Panc1 (cell line): ENCODE measurements around the gene CPLX1. TPM values are rescaled to one million over a fixed set of nuclear protein-coding genes. Genes with fewer than 3 reads are reported as not detected.

ENCODE experiments used
- ATAC-seq: fragments of 200-7000 bp; cut with Tn5 transposase; 2 replicates; pipeline ENCODE4 v1.9.1; 2020; ENCODE audit warnings: mild to moderate bottlenecking, moderate library complexity
- BruUV-seq: library from RNA; stranded (reverse); fragments of 400-500 nt; replicated peaks from 2 replicates; lab custom pipeline; 2021; lab: Mats Ljungman, UMichigan
- CTCF ChIA-PET: fragments of 300-600 bp; sonication (Branson Sonifier 250); formaldehyde crosslinking; loops from one replicate; lab custom pipeline; 2022; ENCODE audit warnings: antibody characterized with exemption; lab: Charles Lee
- POLR2A ChIA-PET: fragments of 300-600 bp; sonication (Branson Sonifier 250); formaldehyde crosslinking; loops from one replicate; lab custom pipeline; 2022; ENCODE audit warnings: antibody characterized with exemption; lab: Charles Lee
- DNase-seq: peaks from one replicate; pipeline ENCODE4 v3.0.0-alpha.2; 2010; ENCODE audit warnings: low read depth, low spot score
- H3K27ac ChIP-seq: 2 replicates; pipeline ENCODE4 v1.5.1; 2011; ENCODE audit warnings: mild to moderate bottlenecking, low read length, inconsistent platforms
- H3K27me3 ChIP-seq: fragments of 200-500 bp; sonication (Bioruptor generic); 2 replicates; pipeline ENCODE4 v1.6.0; 2014; ENCODE audit warnings: low read length, inconsistent platforms; ENCODE audit not compliant: control insufficient read depth, insufficient read depth
- H3K36me3 ChIP-seq: fragments of 200-500 bp; sonication (Bioruptor generic); 2 replicates; pipeline ENCODE4 v1.5.1; 2014; ENCODE audit warnings: inconsistent platforms, mild to moderate bottlenecking, low read length, moderate library complexity; ENCODE audit not compliant: control insufficient read depth, insufficient read depth
- H3K4me1 ChIP-seq: 2 replicates; pipeline ENCODE4 v1.5.1; 2011; ENCODE audit warnings: inconsistent platforms, mild to moderate bottlenecking, low read length, moderate library complexity; ENCODE audit not compliant: control insufficient read depth, insufficient read depth
- H3K4me3 ChIP-seq, 2 experiments: 2 replicates each; pipeline ENCODE4 v1.5.1; 2011 to 2012; ENCODE audit warnings: low read depth in 2 of 2, low read length in 2 of 2, mild to moderate bottlenecking in 2 of 2, inconsistent platforms in 1 of 2, moderate library complexity in 1 of 2
- H3K9me3 ChIP-seq: fragments of 200-500 bp; sonication (Bioruptor generic); 2 replicates; pipeline ENCODE4 v1.5.1; 2014; ENCODE audit warnings: low read depth, mild to moderate bottlenecking, inconsistent platforms, low read length, moderate library complexity; ENCODE audit not compliant: control insufficient read depth, insufficient read depth
- CTCF ChIP-seq: fragments of 450-650 bp; IDR thresholded peaks from 2 replicates; pipeline ENCODE4 v1.5.1; 2017; ENCODE audit warnings: mild to moderate bottlenecking
- POLR2AphosphoS5 ChIP-seq: IDR thresholded peaks from 2 replicates; pipeline ENCODE4 v1.6.1; 2012; ENCODE audit warnings: mild to moderate bottlenecking, low read depth, low read length, moderate library complexity
- REST ChIP-seq, 2 experiments: IDR thresholded peaks; 2 replicates each; pipeline ENCODE4 v1.6.1; 2011 to 2012; ENCODE audit warnings: low read depth in 2 of 2, control low read depth in 1 of 2, low read length in 1 of 2, mild to moderate bottlenecking in 1 of 2, moderate library complexity in 1 of 2; ENCODE audit not compliant: insufficient read depth in 1 of 2
- SIN3A ChIP-seq: IDR thresholded peaks from 2 replicates; pipeline ENCODE4 v1.6.1; 2012; ENCODE audit warnings: low read depth, mild to moderate bottlenecking, low read length, moderate library complexity, borderline replicate concordance; ENCODE audit not compliant: insufficient read depth
- TCF7L2 ChIP-seq: IDR thresholded peaks from 2 replicates; pipeline ENCODE4 v1.6.1; 2011; ENCODE audit warnings: mild to moderate bottlenecking, low read depth, low read length, inconsistent platforms
- in situ Hi-C: cut with HindIII; loops from 2 replicates; pipeline ENCODE4 v1.10.0; 2016; ENCODE audit warnings: low sequenced_read_pairs, low pct_unique_long_range_greater_than_20kb
- intact Hi-C: fragments of 100-400 bp; cut with micrococcal nuclease; formaldehyde crosslinking; loops from one replicate; pipeline ENCODE4 v1.10.0; 2022; ENCODE audit not compliant: unreplicated experiment
- total RNA-seq: library from RNA; stranded (reverse); gene quantifications from one replicate; pipeline ENCODE4 v1.2.1, GENCODE V29; 2021; ENCODE audit not compliant: unreplicated experiment

Gene CPLX1
- total RNA-seq, 1 experiment from 2014 or later: 6.7 TPM

GRCh38 chr4:743463-744211 lies 82.3 kb downstream of the CPLX1 start:
- in situ Hi-C loops (no loop called here), intact Hi-C loops (no loop called here)
- Histone ChIP-seq H3K4me3 (no peak overlapping the region), H3K27ac (no peak overlapping the region; the same call in 1 of the 2 replicates), H3K36me3 (no peaks in the 10 kb centered on the region), H3K27me3 (no peaks in the 10 kb centered on the region), H3K9me3 (no peaks in the 10 kb centered on the region), H3K4me1 (peaks cover 12% of the 10 kb centered on the region)
- ATAC-seq (peak; percentile 53), DNase-seq (no peak)
- POLR2A ChIA-PET: no interaction called here
- no TSS peak for BruUV-seq
- CTCF ChIA-PET: no interaction called here
- no peak for TF ChIP-seq SIN3A
- TF ChIP-seq TCF7L2: no peak
- TF ChIP-seq REST (IDR thresholded peaks at IDR 0.05; ENCODE audit: insufficient read depth in 1 of 2, low read depth in 2 of 2, low read length in 1 of 2): no peak
- TF ChIP-seq CTCF: no peak
- TF ChIP-seq POLR2AphosphoS5: no peak

DNA sequence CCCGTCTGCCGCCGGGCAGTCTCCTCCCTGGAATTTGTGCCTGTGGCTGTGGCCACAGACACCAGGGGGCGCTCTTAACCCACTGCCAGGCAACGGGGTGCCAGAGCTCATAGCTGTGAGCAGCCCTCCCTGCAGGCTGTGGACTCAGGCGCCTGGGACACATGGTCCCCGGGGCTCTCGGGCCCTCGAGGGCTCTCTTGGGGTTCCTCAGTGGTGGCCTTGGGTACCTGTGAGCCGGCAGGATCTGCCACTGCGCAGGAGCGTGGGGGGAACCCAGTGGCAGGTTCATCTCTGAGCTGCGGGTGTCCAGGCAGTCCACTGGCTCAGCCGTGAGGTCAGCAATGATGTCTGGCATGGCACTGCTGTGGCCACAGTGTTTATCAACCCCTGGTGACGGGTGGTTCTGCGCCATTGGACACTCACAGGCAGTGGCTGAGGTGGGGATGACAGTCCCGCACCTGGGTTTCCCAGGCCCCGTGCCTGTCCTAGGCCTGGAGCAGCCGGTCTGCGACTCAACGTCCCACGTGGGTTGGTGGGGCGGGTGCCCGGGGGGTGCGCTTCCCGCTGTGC lies 83.1 kb downstream of the CPLX1 start:
- peak; percentile 93 for ATAC-seq
- DNase-seq: no peak
- TF ChIP-seq TCF7L2: no peak
- peak; percentile 94 for TF ChIP-seq CTCF
- in situ Hi-C loops: no loop called here
- intact Hi-C loops: no loop called here
- Histone ChIP-seq H3K36me3 (no peaks in the 10 kb centered on the region), H3K9me3 (no peaks in the 10 kb centered on the region), H3K4me3 (no peak overlapping the region), H3K27me3 (no peaks in the 10 kb centered on the region), H3K27ac (no peak overlapping the region), H3K4me1 (peaks cover 12% of the 10 kb centered on the region)
- no TSS peak for BruUV-seq
- ChIA-PET CTCF (no interaction called here), POLR2A (no interaction called here)
